ENCODE data around the gene CACNB4.

- TF ChIP-seq CTCF (IDR thresholded peaks at IDR 0.05), result no peak
- no peak for TF ChIP-seq POLR2A (IDR thresholded peaks at IDR 0.05)
- TF ChIP-seq POLR2AphosphoS5 (IDR thresholded peaks at IDR 0.05), result no peak
These were observed 121.2 kb downstream of the CACNB4 start for GRCh38 chr2:151977631-151978030.

Data from breast epithelium (tissue), 3 donors.